IPS DF 6.9 (cell line): ENCODE data around the gene ATG4B.

Experiments
- DNase-seq: peaks from one replicate; pipeline ENCODE4 v3.0.0-alpha.2; 2013; ENCODE audit warnings: low read depth, low spot score
- H3K27ac ChIP-seq: one replicate; pipeline ENCODE4 v1.5.1; 2013; ENCODE audit warnings: low read length, control low read depth
- H3K27me3 ChIP-seq: 2 replicates; pipeline ENCODE4 v1.6.1; 2013; ENCODE audit warnings: mild to moderate bottlenecking, low read length; ENCODE audit not compliant: control insufficient read depth, insufficient read depth
- H3K36me3 ChIP-seq: 2 replicates; pipeline ENCODE4 v1.6.1; 2013; ENCODE audit warnings: low read length; ENCODE audit not compliant: control insufficient read depth, insufficient read depth
- H3K4me1 ChIP-seq: 2 replicates; pipeline ENCODE4 v1.6.1; 2013; ENCODE audit warnings: low read length; ENCODE audit not compliant: control insufficient read depth, insufficient read depth
- H3K4me3 ChIP-seq: 2 replicates; pipeline ENCODE4 v1.5.1; 2013; ENCODE audit warnings: mild to moderate bottlenecking, low read length
- H3K9me3 ChIP-seq: 2 replicates; pipeline ENCODE4 v1.6.1; 2013; ENCODE audit warnings: low read length, inconsistent platforms; ENCODE audit not compliant: control insufficient read depth, insufficient read depth
- WGBS: extraction: QIAGEN DNeasy Blood & Tissue Kit; methylation state at CpG from one replicate; pipeline ENCODE4 v1.1.7; 2013; ENCODE audit warnings: mixed read lengths, missing lambda C conversion rate; ENCODE audit not compliant: insufficient read length, insufficient coverage; 5-methylcytosine and 5-hydroxymethylcytosine counted together

The ATG4B gene

GRCh38 chr2:241640165-241640795, 2.8 kb downstream of the ATG4B start:
- DNase-seq, result no peak
- no CpG with 5 or more reads among the region's 8 CpGs for WGBS
- H3K27me3 ChIP-seq, result no peaks in the 10 kb centered on the region
- H3K27ac ChIP-seq, result no peak overlapping the region
- no peaks in the 10 kb centered on the region; the same call in 1 of the 2 replicates for H3K36me3 ChIP-seq
- H3K4me1 ChIP-seq, result 0 out of 2 replicates have a peak, but pooled peaks cover 1% of the 10 kb centered on the region
- H3K4me3 ChIP-seq, result no peak overlapping the region
- no peaks in the 10 kb centered on the region for H3K9me3 ChIP-seq

- H3K4me1 ChIP-seq, result 0 out of 2 replicates have a peak, but pooled peaks cover 1% of the 10 kb centered on the region
- H3K27me3 ChIP-seq, result no peaks in the 10 kb centered on the region
- H3K27ac ChIP-seq, result no peak overlapping the region
- H3K4me3 ChIP-seq, result no peak overlapping the region
- DNase-seq, result no peak
- no peaks in the 10 kb centered on the region; the same call in 1 of the 2 replicates for H3K36me3 ChIP-seq
- WGBS, result no CpG with 5 or more reads among the region's 2 CpGs
- H3K9me3 ChIP-seq, result no peaks in the 10 kb centered on the region
These were observed 4.1 kb downstream of the ATG4B start for GRCh38 chr2:241641631-241642030.

DNA sequence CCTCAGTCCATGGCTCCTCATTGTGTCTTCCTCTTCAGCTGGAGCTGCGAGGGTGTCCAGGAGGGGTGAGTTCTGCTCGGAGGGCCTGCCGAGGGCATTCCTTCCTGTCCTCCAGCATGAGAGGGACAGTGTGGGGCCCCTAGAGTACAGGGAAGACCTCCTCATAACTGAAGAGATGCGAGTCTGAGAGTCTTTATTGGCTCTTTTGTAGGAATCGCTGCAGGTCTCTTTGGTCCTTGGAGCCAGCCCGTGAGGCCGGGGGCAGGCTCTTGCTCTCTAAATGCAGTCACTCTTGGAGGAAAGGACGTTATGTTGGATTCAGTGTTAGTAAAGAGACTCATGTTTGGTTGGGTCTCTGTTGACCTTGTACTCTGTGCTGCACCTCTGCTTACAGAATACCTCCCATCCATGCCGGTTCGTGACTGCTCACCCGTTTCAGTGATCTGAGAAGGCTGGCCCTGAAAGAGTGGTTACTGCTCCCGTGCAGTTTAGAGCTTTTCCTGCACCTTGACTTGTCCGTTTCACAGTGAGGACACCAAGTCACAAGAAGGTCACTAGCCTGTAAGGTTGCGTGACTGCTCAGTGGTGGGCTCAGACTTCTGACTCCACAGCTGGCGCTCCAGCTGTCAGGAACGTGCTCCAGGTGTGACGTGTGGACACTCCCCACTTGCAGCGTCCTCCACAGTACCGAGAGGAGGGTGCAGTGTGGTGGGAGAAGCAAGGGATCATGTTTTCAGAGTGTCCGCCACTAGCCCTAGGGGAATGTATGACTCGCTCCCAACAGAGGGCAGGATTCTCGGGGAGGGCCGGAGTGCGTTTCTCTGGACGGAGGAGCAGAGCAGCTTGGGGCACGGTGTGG, 7.8 kb downstream of the ATG4B start:
- Histone ChIP-seq H3K4me3 (no peak overlapping the region), H3K36me3 (no peaks in the 10 kb centered on the region), H3K4me1 (0 out of 2 replicates have a peak, but pooled peaks cover 3% of the 10 kb centered on the region), H3K9me3 (no peaks in the 10 kb centered on the region), H3K27me3 (no peaks in the 10 kb centered on the region), H3K27ac (no peak overlapping the region)
- WGBS, result no CpG with 5 or more reads among the region's 26 CpGs
- no peak for DNase-seq

DNA sequence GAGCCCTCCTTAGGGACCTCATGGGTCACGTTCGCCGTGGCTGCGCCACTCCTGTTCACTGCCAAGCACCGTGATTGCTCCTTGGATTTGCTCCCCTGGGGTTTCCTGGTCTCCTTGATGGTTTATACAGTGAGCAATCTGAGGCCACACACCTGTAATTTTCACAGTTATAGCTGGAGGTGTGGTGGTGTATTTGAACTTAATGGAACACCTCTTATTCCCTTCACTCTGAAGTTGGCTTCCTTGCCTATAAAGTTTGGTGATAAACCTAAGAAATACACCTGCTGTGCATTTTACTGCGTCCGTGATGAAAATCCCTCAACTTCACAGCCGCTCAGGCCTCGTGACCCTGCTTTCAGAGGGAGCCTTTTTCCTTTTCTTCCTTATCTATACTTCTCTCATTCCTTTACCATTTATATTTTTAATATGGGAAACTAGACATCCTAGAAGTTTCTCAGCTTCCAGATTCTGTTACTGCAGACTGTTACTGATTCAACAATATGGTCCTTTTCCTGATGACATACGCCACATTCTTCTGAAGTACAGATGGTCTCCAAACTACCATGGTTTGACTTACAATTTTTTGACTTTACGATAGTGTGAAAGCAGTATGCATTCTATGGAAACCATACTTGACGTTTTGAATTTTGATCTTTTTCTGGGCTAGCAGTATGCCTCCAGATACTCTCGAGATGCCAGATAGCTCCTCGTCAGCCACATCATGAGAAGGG, 8.6 kb downstream of the ATG4B start:
- Histone ChIP-seq H3K27me3 (no peaks in the 10 kb centered on the region), H3K36me3 (no peaks in the 10 kb centered on the region), H3K4me3 (no peak overlapping the region), H3K27ac (no peak overlapping the region), H3K9me3 (no peaks in the 10 kb centered on the region), H3K4me1 (0 out of 2 replicates have a peak, but pooled peaks cover 2% of the 10 kb centered on the region)
- no peak for DNase-seq
- no CpG with 5 or more reads among the region's 14 CpGs for WGBS

DNA sequence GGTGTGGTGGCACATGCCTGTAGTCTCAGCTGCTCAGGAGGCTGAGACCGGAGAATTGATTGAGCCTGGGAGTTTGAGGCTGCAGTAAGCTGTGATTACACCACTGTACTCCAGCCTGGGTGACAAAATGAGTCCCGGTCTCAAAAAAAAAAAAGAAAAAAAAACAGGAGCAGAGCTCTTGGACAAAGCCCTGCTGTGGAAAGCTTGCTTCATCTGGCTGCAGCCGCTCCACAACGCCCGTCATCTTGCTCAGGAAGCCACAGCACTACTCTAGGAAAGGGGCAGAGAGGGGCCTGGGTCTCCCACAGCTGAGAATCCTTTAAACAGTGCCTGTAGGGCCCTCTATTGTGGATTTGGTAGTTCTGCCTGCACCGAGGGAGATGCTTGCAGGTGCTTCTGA, 11.0 kb downstream of the ATG4B start:
- no peak overlapping the region for H3K27ac ChIP-seq
- H3K9me3 ChIP-seq, result no peaks in the 10 kb centered on the region
- H3K36me3 ChIP-seq, result peaks cover 15% of the 10 kb centered on the region
- no peaks in the 10 kb centered on the region for H3K27me3 ChIP-seq
- no CpG with 5 or more reads among the region's 6 CpGs for WGBS
- H3K4me1 ChIP-seq, result 0 out of 2 replicates have a peak, but pooled peaks cover 2% of the 10 kb centered on the region
- DNase-seq, result no peak
- no peak overlapping the region for H3K4me3 ChIP-seq

DNA sequence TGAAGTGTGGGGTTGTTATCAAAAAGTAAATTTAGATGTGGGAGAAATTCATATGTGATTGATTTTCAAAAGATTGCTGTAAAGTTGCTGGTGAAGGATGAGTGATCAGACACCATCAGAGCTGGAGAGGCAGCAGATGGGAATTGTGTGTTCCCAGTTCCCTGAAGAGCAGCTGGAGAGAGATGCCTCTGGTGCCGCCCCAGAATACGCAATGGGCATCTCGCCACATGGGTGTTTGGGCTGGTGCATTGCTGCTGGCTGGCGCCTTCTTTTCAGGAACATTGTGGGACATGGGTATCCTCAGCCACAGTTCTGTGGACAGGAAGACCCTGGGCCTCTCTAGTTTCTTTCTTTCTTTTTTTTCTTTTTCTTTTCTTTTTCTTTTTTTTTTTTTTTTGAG, 11.9 kb downstream of the ATG4B start:
- Histone ChIP-seq H3K27ac (no peak overlapping the region), H3K4me1 (0 out of 2 replicates have a peak, but pooled peaks cover 2% of the 10 kb centered on the region), H3K36me3 (peaks cover 16% of the 10 kb centered on the region), H3K9me3 (no peaks in the 10 kb centered on the region), H3K27me3 (no peaks in the 10 kb centered on the region), H3K4me3 (no peak overlapping the region)
- no CpG with 5 or more reads among the region's 4 CpGs for WGBS
- DNase-seq, result no peak

GRCh38 chr2:241649927-241650326, 12.4 kb downstream of the ATG4B start:
- WGBS, result no CpG with 5 or more reads among the region's 6 CpGs
- Histone ChIP-seq H3K27me3 (no peaks in the 10 kb centered on the region), H3K9me3 (no peaks in the 10 kb centered on the region), H3K27ac (no peak overlapping the region), H3K36me3 (peaks cover 22% of the 10 kb centered on the region), H3K4me1 (0 out of 2 replicates have a peak, but pooled peaks cover 2% of the 10 kb centered on the region), H3K4me3 (no peak overlapping the region)
- DNase-seq, result no peak

DNA sequence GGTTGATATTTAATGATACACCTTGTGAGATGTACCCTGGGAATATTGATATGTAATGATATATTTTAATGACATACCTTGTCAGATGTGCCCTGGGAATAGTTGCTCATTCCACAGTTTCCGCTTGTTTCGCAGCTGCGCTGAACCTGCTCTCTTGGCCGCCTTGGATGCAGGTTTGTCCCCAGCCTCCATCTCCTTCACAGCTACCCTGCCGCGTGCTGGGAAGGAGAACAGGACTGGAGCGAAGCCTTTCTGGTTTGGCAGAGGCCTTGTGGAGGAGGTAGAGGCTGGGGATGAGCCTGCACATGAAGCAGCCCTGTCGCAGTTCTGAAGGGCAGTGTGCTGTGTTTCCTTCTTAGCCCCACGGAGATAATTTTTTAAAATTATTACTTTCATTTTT, 14.6 kb downstream of the ATG4B start:
- H3K27me3 ChIP-seq, result no peaks in the 10 kb centered on the region
- 0 out of 2 replicates have a peak, but pooled peaks cover 2% of the 10 kb centered on the region for H3K4me1 ChIP-seq
- no peak overlapping the region for H3K27ac ChIP-seq
- H3K9me3 ChIP-seq, result no peaks in the 10 kb centered on the region
- no CpG with 5 or more reads among the region's 9 CpGs for WGBS
- no peak overlapping the region for H3K4me3 ChIP-seq
- peaks cover 30% of the 10 kb centered on the region for H3K36me3 ChIP-seq
- no peak for DNase-seq

DNA sequence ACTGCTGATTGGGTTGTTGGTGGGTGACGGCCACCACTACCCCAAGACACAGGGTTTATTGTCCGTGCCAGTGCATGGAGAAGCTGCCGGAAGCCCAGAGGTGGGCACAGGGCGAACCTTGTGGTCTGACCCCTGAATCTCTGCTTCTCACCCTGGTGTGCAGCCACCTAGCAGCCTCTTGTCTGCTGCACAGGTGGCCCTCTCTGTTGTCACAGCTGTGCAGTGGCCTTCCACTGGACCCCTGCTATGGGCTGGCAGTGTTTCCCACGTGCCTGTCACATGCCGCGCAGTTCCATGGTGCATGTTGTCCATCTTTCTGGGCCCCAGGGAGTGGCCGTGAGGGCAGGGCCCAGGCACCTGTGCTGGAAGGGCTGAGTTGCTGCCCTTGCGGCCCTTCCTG, 15.2 kb downstream of the ATG4B start:
- H3K36me3 ChIP-seq, result peaks cover 30% of the 10 kb centered on the region
- no peak overlapping the region for H3K27ac ChIP-seq
- no peak for DNase-seq
- 0 out of 2 replicates have a peak, but pooled peaks cover 2% of the 10 kb centered on the region for H3K4me1 ChIP-seq
- H3K27me3 ChIP-seq, result no peaks in the 10 kb centered on the region
- no peak overlapping the region for H3K4me3 ChIP-seq
- no CpG with 5 or more reads among the region's 9 CpGs for WGBS
- H3K9me3 ChIP-seq, result no peaks in the 10 kb centered on the region

GRCh38 chr2:241653210-241653750, 15.8 kb downstream of the ATG4B start:
- Histone ChIP-seq H3K9me3 (no peaks in the 10 kb centered on the region), H3K4me1 (0 out of 2 replicates have a peak, but pooled peaks cover 2% of the 10 kb centered on the region), H3K36me3 (peaks cover 33% of the 10 kb centered on the region), H3K27ac (no peak overlapping the region), H3K4me3 (no peak overlapping the region), H3K27me3 (no peaks in the 10 kb centered on the region)
- DNase-seq, result no peak
- WGBS, result no CpG with 5 or more reads among the region's 13 CpGs
